MM.1S (cell line): Measurements from ENCODE around the gene ZFP36L1.

Source experiments
- DNase-seq: peaks from one replicate; pipeline ENCODE4 v3.0.0-alpha.2; 2015
- H2AFZ ChIP-seq: fragments of 300-600 bp; sonication (generic); 2 replicates; pipeline ENCODE4 v1.6.0; 2016; ENCODE audit warnings: antibody characterized with exemption, low read length
- H3F3A ChIP-seq: fragments of 300-600 bp; sonication (generic); 2 replicates; pipeline ENCODE4 v1.6.1; 2016; ENCODE audit warnings: mild to moderate bottlenecking, antibody characterized with exemption, low read length, moderate library complexity, mixed read lengths; ENCODE audit not compliant: insufficient read depth
- H3K27ac ChIP-seq: fragments of 300-600 bp; sonication (generic); 2 replicates; pipeline ENCODE4 v1.5.1; 2016; ENCODE audit warnings: mild to moderate bottlenecking, low read length
- H3K27me3 ChIP-seq: fragments of 300-600 bp; sonication (generic); replicated peaks from 2 replicates; pipeline ENCODE4 v1.6.0; 2016; ENCODE audit warnings: low read length; ENCODE audit not compliant: insufficient read depth
- H3K36me3 ChIP-seq: fragments of 300-600 bp; sonication (generic); replicated peaks from 2 replicates; pipeline ENCODE4 v1.6.1; 2016; ENCODE audit warnings: mild to moderate bottlenecking, low read length, mixed read lengths; ENCODE audit not compliant: insufficient read depth
- H3K4me1 ChIP-seq: fragments of 300-600 bp; sonication (generic); 2 replicates; pipeline ENCODE4 v1.6.1; 2016; ENCODE audit warnings: low read length, mixed read lengths
- H3K4me2 ChIP-seq: fragments of 300-600 bp; sonication (generic); 2 replicates; pipeline ENCODE4 v1.6.0; 2016; ENCODE audit warnings: low read depth, low read length
- H3K4me3 ChIP-seq: fragments of 300-600 bp; sonication (generic); 2 replicates; pipeline ENCODE4 v1.5.1; 2016; ENCODE audit warnings: low read length, mixed read lengths
- H3K79me2 ChIP-seq: fragments of 300-600 bp; sonication (generic); 2 replicates; pipeline ENCODE4 v1.6.1; 2016; ENCODE audit warnings: mixed run types, low read length, mixed read lengths
- H3K9ac ChIP-seq: fragments of 300-600 bp; sonication (generic); 2 replicates; pipeline ENCODE4 v1.6.1; 2016; ENCODE audit warnings: low read length, mixed read lengths
- H3K9me2 ChIP-seq: fragments of 300-600 bp; sonication (generic); replicated peaks from 2 replicates; pipeline ENCODE4 v1.6.1; 2016; ENCODE audit warnings: mild to moderate bottlenecking, low read length, mixed read lengths; ENCODE audit not compliant: insufficient read depth
- H3K9me3 ChIP-seq: fragments of 300-600 bp; sonication (generic); replicated peaks from 2 replicates; pipeline ENCODE4 v1.6.1; 2016; ENCODE audit warnings: mild to moderate bottlenecking, low read length, mixed read lengths; ENCODE audit not compliant: insufficient read depth
- H4K20me1 ChIP-seq: fragments of 300-600 bp; sonication (generic); 2 replicates; pipeline ENCODE4 v1.6.1; 2016; ENCODE audit warnings: mild to moderate bottlenecking, low read length, moderate library complexity, mixed read lengths; ENCODE audit not compliant: insufficient read depth
- CTCF ChIP-seq: fragments of 300-600 bp; sonication (generic); IDR thresholded peaks from 2 replicates; pipeline ENCODE4 v1.5.1; 2016; ENCODE audit warnings: antibody characterized with exemption, low read length, mixed read lengths
- EZH2 ChIP-seq: fragments of 300-600 bp; sonication (generic); optimal IDR thresholded peaks from 2 replicates; pipeline ENCODE3; 2017; ENCODE audit warnings: low read depth, mild to moderate bottlenecking, antibody characterized with exemption, low read length, mixed read lengths
- EZH2phosphoT487 ChIP-seq: fragments of 300-600 bp; sonication (generic); IDR thresholded peaks from 2 replicates; pipeline ENCODE4 v1.6.1; 2018; ENCODE audit warnings: antibody characterized with exemption, low read length

ZFP36L1 gene

GRCh38 chr14:68791078-68791901, 1.6 kb downstream of the ZFP36L1 start:
- Histone ChIP-seq H3K4me3 (peak overlapping the region; percentile 88), H3K27me3 (no peaks in the 10 kb centered on the region), H3K36me3 (no peaks in the 10 kb centered on the region; the same call in 1 of the 2 replicates), H3K79me2 (peaks cover 30% of the 10 kb centered on the region), H3K9me2 (no peaks in the 10 kb centered on the region), H3K9me3 (no peaks in the 10 kb centered on the region), H3K27ac (no peak overlapping the region), H2AFZ (no peak overlapping the region), H3K9ac (peak overlapping the region; percentile 99), H3F3A (peaks cover 21% of the 10 kb centered on the region), H3K4me2 (peak overlapping the region; percentile 81; the same call in 1 of the 2 replicates), H3K4me1 (peaks cover 1% of the 10 kb centered on the region; the same call in 1 of the 2 replicates), H4K20me1 (no peaks in the 10 kb centered on the region)
- no peak for DNase-seq
- TF ChIP-seq EZH2phosphoT487: no peak
- TF ChIP-seq CTCF: no peak
- TF ChIP-seq EZH2: no peak

DNA sequence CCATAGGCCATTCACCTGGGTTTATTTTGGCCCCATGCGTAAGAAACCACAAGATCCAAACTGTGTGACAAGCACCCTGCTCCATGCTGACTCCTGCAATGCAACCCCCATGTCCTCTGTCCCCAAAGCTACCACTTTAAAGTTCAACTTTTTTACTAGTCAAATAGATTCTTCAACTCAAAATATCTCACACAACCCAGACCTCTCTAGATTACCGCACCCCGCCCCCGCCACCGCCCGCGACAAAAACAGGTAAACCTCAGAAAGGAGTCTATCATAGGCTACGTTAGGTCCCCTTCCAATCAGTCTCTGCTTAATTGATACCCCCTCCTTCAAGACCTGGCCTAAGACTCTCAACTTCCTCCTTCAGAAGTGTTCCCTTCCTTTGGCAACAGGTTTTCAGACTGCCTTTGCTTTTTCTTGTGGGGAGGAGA, 2.2 kb downstream of the ZFP36L1 start:
- peak overlapping the region; percentile 81; the same call in 1 of the 2 replicates for H3K4me2 ChIP-seq
- H3K36me3 ChIP-seq: no peaks in the 10 kb centered on the region; the same call in 1 of the 2 replicates
- H3K27me3 ChIP-seq: no peaks in the 10 kb centered on the region
- no peak overlapping the region for H2AFZ ChIP-seq
- no peak overlapping the region for H3K27ac ChIP-seq
- H4K20me1 ChIP-seq: no peaks in the 10 kb centered on the region
- H3K4me1 ChIP-seq: no peaks in the 10 kb centered on the region
- TF ChIP-seq EZH2 (no peak), EZH2phosphoT487 (no peak), CTCF (no peak)
- no peak overlapping the region for H3K9ac ChIP-seq
- peaks cover 30% of the 10 kb centered on the region for H3K79me2 ChIP-seq
- DNase-seq: no peak
- H3F3A ChIP-seq: peaks cover 20% of the 10 kb centered on the region
- H3K4me3 ChIP-seq: peak overlapping the region; percentile 88; the same call in 1 of the 2 replicates
- H3K9me2 ChIP-seq: no peaks in the 10 kb centered on the region
- no peaks in the 10 kb centered on the region for H3K9me3 ChIP-seq

GRCh38 chr14:68789821-68790643, 2.8 kb downstream of the ZFP36L1 start:
- Histone ChIP-seq H3K27me3 (no peaks in the 10 kb centered on the region), H3K4me2 (peak overlapping the region; percentile 81; the same call in 1 of the 2 replicates), H3K9ac (no peak overlapping the region), H3K4me1 (no peaks in the 10 kb centered on the region), H3K4me3 (no peak overlapping the region), H3K9me2 (no peaks in the 10 kb centered on the region), H3K27ac (no peak overlapping the region), H3K79me2 (peaks cover 30% of the 10 kb centered on the region), H3K36me3 (no peaks in the 10 kb centered on the region; the same call in 1 of the 2 replicates), H3K9me3 (no peaks in the 10 kb centered on the region), H4K20me1 (no peaks in the 10 kb centered on the region), H2AFZ (no peak overlapping the region), H3F3A (peaks cover 15% of the 10 kb centered on the region)
- DNase-seq: no peak
- TF ChIP-seq CTCF: no peak
- no peak for TF ChIP-seq EZH2phosphoT487
- TF ChIP-seq EZH2: no peak
